ENCODE data around the gene TPRG1L.

TPRG1L gene

GRCh38 chr1:3645247-3645646, 20.4 kb downstream of the TPRG1L start:
- no peak for DNase-seq (ENCODE audit: low spot score)

DNA sequence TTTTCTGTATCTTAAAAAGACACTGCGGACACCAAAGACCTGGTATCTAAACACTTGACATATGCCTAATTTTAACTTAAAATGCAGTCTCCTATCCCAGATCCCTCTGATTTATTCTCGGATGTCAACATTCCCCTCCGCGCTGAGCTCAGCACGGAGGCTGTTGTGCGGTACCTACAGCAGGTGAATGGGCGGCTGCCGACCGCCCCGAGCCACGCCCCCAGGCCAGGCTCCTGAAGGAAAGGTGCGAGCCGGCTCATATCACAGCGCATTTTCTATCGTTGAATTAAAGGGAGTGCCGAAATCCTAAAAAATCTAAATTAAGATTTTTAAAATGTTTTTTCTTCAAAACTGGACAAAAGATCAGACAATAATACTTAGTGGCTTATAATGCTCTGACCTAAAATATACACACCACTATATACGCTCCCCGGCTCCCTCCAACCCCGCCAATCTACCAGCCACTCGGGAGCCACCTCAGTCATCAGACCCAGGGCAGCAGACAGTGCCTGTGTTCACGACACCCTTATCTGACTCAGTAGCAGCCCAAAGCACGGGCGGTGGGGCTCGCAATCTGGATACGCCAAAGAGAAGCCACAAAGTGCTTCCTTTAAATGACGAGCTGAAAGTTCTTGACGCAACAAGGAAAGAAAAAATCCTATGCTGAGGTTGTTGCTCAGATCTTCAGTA, 21.0 kb downstream of the TPRG1L start:
- no peak for DNase-seq (ENCODE audit: low spot score)

- DNase-seq (ENCODE audit: low spot score), result no peak
Measured at GRCh38 chr1:3646596-3646995, 21.8 kb downstream of the TPRG1L start.

- DNase-seq (ENCODE audit: low spot score), result peak; percentile 89
Measured at GRCh38 chr1:3649342-3650247, 24.8 kb downstream of the TPRG1L start, which contains the start of gene WRAP73. WRAP73 (minus strand) TSS chr1:3650103; CDS start chr1:3649999, 104 bp downstream.

GRCh38 chr1:3650248-3651025, 25.6 kb downstream of the TPRG1L start:
- no peak for DNase-seq (ENCODE audit: low spot score)

DNA sequence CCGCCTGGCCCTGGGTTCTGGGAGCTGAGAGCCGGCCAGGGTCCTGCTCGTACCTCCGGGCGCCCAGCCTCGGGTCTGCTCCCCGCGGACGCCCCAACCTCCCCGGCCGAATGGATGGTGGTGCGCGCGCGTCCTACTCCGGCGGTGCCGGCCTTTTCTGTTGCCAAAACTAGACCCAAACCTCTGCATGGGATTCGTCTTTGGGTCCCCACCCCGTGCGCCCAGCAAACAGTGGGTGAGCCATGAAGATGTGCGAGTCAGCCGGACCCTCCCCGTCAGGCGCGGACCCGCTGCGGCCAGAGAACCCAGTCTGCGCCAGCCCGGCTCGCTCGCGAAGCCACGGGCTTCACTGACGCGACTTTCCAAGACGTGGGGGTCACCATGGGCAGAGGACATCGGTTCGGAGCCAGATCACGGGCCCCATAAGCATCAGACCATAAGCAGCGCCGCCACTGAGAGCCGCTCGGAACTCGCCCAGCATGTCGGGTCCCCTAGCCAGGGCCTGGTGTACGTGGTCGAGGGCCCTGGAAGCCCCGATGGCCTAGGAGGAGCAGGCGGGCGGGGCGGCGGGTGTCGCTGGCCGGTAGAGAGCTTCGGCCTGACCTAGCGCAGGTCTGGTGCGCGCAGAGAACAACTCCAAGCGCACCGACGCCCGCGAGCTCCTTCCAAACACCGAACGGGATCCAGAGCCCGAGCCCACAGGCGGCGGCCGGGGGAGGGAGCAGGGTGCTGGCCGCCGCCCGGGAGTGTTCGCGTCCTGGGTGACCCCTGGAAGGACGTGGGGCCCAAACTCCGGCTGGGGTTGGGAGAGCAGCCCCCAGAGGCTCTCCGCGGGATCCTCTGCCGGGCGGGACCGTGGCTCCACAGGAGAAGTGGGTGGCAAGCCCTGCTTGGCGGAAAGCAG, 26.5 kb downstream of the TPRG1L start:
- DNase-seq (ENCODE audit: low spot score), result no peak

DNA sequence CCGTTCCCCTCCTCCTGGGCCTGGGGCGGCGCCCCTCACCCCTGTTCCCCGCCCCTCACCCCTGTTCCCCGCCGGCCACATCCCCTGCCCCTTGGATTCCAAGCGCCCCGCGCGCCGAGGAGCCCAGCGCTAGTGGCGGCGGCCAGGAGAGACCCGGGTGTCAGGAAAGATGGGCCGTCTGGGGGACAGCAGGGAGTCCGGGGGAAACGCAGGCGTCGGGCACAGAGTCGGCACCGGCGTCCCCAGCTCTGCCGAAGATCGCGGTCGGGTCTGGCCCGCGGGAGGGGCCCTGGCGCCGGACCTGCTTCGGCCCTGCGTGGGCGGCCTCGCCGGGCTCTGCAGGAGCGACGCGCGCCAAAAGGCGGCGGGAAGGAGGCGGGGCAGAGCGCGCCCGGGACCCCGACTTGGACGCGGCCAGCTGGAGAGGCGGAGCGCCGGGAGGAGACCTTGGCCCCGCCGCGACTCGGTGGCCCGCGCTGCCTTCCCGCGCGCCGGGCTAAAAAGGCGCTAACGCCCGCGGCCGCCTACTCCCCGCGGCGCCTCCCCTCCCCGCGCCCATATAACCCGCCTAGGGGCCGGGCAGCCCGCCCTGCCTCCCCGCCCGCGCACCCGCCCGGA, 27.2 kb downstream of the TPRG1L start, which contains the start of gene TP73:
TSS of gene TP73 (plus strand) at position 587 of the 618 bp plus-strand sequence. CDS start 29,850 bp downstream, outside the sequence.
- DNase-seq (ENCODE audit: low spot score), result no peak

DNA sequence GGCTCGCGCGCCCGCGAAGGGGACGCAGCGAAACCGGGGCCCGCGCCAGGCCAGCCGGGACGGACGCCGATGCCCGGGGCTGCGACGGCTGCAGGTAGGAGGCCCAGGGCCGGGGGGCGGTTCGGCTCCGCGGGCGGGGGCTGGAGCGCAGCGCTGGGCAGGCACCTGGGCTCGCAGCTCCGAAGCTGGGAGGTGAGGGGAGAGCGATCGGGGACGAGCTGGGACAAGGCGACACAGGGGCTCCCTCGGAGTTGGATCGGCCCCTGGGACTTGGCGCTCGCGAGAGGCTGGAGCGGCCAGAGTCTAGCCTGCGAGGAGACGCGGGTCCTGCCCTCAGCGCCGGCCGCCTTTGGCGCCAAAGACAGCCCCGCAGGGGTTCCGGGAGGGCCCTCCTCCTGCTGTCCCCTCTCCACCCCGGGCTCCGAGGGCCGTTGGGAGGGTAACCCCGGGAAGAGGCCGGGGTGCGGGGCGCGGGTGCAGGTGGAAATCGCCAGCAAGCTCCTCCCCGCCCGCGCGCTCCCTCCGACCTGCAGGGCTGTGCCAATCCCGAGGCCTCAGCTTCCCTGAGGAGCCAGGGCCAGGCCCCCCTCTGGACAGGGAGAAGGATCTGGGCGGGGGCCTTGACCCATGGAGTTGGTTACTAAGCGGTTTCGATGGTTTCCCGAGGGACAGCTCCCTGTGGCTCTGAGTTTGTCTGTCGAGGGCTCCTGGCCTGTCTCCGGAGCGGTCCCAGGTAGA, 27.9 kb downstream of the TPRG1L start:
- no peak for DNase-seq (ENCODE audit: low spot score)

GRCh38 chr1:3653286-3653618, 28.4 kb downstream of the TPRG1L start:
- no peak for DNase-seq (ENCODE audit: low spot score)

- DNase-seq (ENCODE audit: low spot score), result no peak
Measured at GRCh38 chr1:3654549-3655281, 29.9 kb downstream of the TPRG1L start.

GRCh38 chr1:3656450-3657095, 31.8 kb downstream of the TPRG1L start:
- no peak for DNase-seq (ENCODE audit: low spot score)

- DNase-seq (ENCODE audit: low spot score), result no peak
Measured at GRCh38 chr1:3657096-3657475, 32.3 kb downstream of the TPRG1L start.

DNA sequence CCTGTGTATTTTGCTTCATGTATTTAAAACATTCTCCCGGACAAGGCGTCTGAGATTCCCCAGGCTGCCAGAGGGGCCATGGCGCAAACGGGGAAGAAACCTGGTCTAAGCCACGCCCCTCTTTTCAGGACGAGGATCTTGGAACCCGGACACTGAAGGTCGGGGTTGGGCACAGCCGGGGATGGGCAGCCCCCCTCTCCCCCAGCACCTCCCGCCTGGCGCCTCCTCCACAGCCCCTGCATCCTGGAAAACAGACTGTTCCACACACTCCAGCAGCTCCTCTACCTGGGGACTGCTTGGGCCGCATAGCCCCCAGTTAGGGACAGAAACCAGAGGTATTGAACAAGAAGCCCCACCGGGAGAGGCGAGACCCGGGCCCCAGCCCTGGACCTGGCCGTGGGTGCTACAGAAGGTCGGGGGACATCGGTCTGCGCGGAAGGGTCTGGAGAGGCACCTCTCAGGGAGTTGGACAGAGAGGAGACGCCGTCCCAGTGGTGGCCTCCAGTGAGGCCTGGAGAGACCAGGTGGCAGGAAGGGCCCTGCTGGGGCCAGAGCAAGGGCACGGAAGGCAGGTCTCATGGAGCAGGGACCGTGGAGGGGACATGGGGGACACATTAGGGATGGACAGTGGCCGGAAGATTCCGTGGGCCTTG, 32.9 kb downstream of the TPRG1L start:
- DNase-seq (ENCODE audit: low spot score), result no peak

DNA sequence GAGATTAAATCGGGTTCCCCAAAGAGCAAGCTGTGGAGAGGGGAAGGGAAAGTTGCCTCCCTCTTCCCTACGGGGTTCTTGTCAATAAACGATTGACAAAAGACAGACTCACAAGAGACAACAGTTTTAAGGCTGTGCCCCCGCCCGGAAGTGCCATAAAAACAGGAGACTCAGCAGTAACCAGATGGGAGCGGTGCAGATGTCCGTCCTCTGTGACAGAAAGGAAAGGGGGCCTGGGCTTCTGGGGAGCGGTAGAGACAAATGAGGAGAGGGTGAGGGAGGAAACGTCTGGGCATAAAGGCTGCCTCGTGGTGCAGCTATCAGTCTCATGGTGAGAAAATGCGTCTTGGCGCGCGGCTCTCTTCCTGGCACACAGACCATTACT, 33.4 kb downstream of the TPRG1L start:
- no peak for DNase-seq (ENCODE audit: low spot score)

- DNase-seq (ENCODE audit: low spot score), result no peak
Measured at GRCh38 chr1:3659093-3659492, 34.3 kb downstream of the TPRG1L start.

DNA sequence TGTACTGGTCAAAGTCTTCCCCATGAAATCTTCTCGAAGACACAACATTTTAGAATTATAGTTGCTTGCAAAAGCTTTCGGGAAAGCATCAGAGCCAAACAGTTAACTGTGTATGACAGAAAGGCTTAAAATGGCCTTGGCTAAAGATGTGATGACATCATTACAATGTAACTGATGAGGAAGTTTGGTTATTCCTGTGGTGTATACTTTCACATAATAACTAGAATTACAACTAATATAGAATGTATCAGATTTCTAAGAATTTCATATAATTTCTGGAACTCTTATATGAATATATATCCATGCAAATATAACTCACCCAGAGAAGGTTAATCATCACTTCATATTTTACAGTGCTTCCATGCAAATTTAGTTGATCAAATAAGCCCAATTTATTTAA, 35.9 kb downstream of the TPRG1L start:
- DNase-seq (ENCODE audit: low spot score), result no peak

DNA sequence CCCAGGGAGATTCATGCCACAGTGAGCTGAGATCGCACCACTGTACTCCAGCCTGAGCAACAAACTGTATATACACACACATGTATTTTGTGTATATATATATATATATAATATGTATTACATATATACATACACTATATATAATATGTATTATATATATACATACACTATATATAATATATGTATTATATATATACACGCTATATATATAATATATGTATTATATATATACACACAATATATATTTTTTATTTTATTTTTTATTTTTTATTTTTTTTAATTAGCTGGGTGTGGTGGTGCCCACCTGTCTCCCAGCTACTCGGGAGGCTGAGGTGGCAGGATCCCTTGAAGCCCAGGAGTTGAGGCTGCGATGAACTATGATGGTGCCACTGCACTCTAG, 36.8 kb downstream of the TPRG1L start:
- no peak for DNase-seq (ENCODE audit: low spot score)

DNA sequence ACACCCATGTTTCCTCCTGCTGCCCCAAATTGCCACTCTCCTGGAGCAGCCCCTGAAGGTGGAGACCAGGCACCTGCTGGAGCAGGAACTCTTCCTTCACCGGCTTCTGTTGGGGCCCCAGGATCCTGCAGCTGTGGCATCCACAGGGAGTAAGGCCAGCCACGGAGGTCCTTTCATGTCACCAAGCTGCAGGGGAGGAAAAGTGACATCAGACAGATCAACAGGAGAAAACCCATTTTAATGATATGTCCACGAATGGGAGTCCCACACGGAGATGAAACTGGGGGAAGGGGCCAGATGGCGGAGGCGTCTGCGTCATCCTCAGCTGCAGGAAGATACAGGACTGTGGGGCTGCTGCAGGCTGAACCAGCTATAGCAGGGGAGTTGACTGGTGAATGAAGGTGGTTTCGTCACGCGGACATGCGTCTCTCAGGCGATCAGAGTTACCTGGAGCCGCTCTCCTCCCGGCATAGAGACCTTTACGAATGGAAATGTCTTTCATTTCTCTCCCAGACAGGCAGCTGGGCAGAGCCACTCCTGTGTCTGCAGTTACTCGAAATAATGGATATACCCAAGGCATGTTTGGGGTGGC, 37.4 kb downstream of the TPRG1L start:
- no peak for DNase-seq (ENCODE audit: low spot score)

Data from CD4-positive, alpha-beta T cell treated with Interleukin-6 at 100 ng/mL for 8 hours (primary cell).